IMR-90 (cell line): ENCODE data around the gene AVPI1. TPM values are rescaled to one million over a fixed set of nuclear protein-coding genes. Genes with fewer than 3 reads are reported as not detected.

Source experiments
- ATAC-seq: fragments of 200-7000 bp; cut with Tn5 transposase; 2 replicates; pipeline ENCODE4 v1.9.1; 2020; ENCODE audit warnings: low read depth, mild to moderate bottlenecking, moderate library complexity
- BruUV-seq: library from RNA; stranded (reverse); fragments of 400-500 nt; replicated peaks from 2 replicates; lab custom pipeline; 2021; lab: Mats Ljungman, UMichigan
- CTCF ChIA-PET: fragments of 300-600 bp; formaldehyde crosslinking; extraction: SDS; loops from one replicate; lab custom pipeline; 2021; ENCODE audit warnings: antibody characterized with exemption; lab: Yijun Ruan, JAX
- POLR2A ChIA-PET: fragments of 300-600 bp; sonication (Branson Sonifier 250); formaldehyde crosslinking; loops from one replicate; lab custom pipeline; 2022; ENCODE audit warnings: antibody characterized with exemption; ENCODE audit not compliant: unreplicated experiment; lab: Charles Lee
- DNase-seq: peaks from one replicate; pipeline ENCODE4 v3.0.0; 2013
- H2AFZ ChIP-seq: replicated peaks from 2 replicates; pipeline ENCODE3; 2013; ENCODE audit warnings: low read length, mild to moderate bottlenecking; ENCODE audit not compliant: poor library complexity
- H2AK5ac ChIP-seq: 2 replicates; pipeline ENCODE4 v1.6.1; 2013; ENCODE audit warnings: low read depth, low read length, inconsistent platforms
- H2AK9ac ChIP-seq: replicated peaks from 2 replicates; pipeline ENCODE3; 2013; ENCODE audit warnings: mild to moderate bottlenecking, low read depth, low read length, moderate library complexity; ENCODE audit not compliant: poor library complexity
- H2BK120ac ChIP-seq: 2 replicates; pipeline ENCODE4 v1.6.1; 2013; ENCODE audit warnings: low read depth, low read length, inconsistent platforms
- H2BK15ac ChIP-seq: 3 replicates; pipeline ENCODE4 v1.6.1; 2013; ENCODE audit warnings: low read depth, low read length, inconsistent platforms
- H2BK20ac ChIP-seq: 2 replicates; pipeline ENCODE4 v1.6.1; 2013; ENCODE audit warnings: low read depth, mild to moderate bottlenecking, inconsistent platforms, low read length, moderate library complexity
- H2BK5ac ChIP-seq: 2 replicates; pipeline ENCODE4 v1.6.1; 2013; ENCODE audit warnings: mild to moderate bottlenecking, low read depth, low read length, inconsistent platforms; ENCODE audit not compliant: poor library complexity, severe bottlenecking
- H3K14ac ChIP-seq: replicated peaks from 2 replicates; pipeline ENCODE4 v1.6.1; 2013; ENCODE audit warnings: low read depth, low read length, inconsistent platforms
- H3K18ac ChIP-seq: 2 replicates; pipeline ENCODE4 v1.6.1; 2013; ENCODE audit warnings: low read depth, low read length, control low read depth
- H3K23ac ChIP-seq: 2 replicates; pipeline ENCODE4 v1.6.1; 2013; ENCODE audit warnings: low read depth, low read length, inconsistent platforms
- H3K27ac ChIP-seq: 2 replicates; pipeline ENCODE4 v1.5.1; 2013; ENCODE audit warnings: mild to moderate bottlenecking, control low read depth, low read length; ENCODE audit not compliant: insufficient read depth
- H3K27me3 ChIP-seq: 2 replicates; pipeline ENCODE4 v1.6.1; 2013; ENCODE audit warnings: low read length; ENCODE audit not compliant: control insufficient read depth, insufficient read depth
- H3K36me3 ChIP-seq: 2 replicates; pipeline ENCODE4 v1.6.1; 2013; ENCODE audit warnings: low read length, mixed read lengths; ENCODE audit not compliant: control insufficient read depth, insufficient read depth
- H3K4ac ChIP-seq: 2 replicates; pipeline ENCODE4 v1.6.1; 2013; ENCODE audit warnings: low read depth, low read length, inconsistent platforms
- H3K4me1 ChIP-seq: 2 replicates; pipeline ENCODE4 v1.6.1; 2013; ENCODE audit warnings: low read length, mixed read lengths; ENCODE audit not compliant: control insufficient read depth, insufficient read depth
- H3K4me2 ChIP-seq: 2 replicates; pipeline ENCODE4 v1.6.1; 2013; ENCODE audit warnings: low read depth, mild to moderate bottlenecking, control low read depth, low read length, moderate library complexity
- H3K4me3 ChIP-seq: 2 replicates; pipeline ENCODE4 v1.5.1; 2013; ENCODE audit warnings: low read depth, mild to moderate bottlenecking, control low read depth, low read length, moderate library complexity; ENCODE audit not compliant: insufficient read depth
- H3K56ac ChIP-seq: 2 replicates; pipeline ENCODE4 v1.6.1; 2013; ENCODE audit warnings: low read length, inconsistent platforms; ENCODE audit not compliant: insufficient read depth; ENCODE audit errors: extremely low read depth
- H3K79me1 ChIP-seq, 2 experiments: 2 replicates each; pipeline ENCODE4 v1.6.1; 2013; ENCODE audit warnings: low read length in 2 of 2, inconsistent platforms in 1 of 2, low read depth in 1 of 2
- H3K9ac ChIP-seq: 2 replicates; pipeline ENCODE4 v1.6.1; 2013; ENCODE audit warnings: low read depth, low read length, control low read depth
- H3K9me1 ChIP-seq: 2 replicates; pipeline ENCODE4 v1.6.1; 2013; ENCODE audit warnings: low read length, inconsistent platforms; ENCODE audit not compliant: insufficient read depth
- H3K9me3 ChIP-seq: 2 replicates; pipeline ENCODE4 v1.6.1; 2013; ENCODE audit warnings: low read length; ENCODE audit not compliant: control insufficient read depth, insufficient read depth
- H4K20me1 ChIP-seq: 2 replicates; pipeline ENCODE4 v1.6.1; 2013; ENCODE audit warnings: low read length, inconsistent platforms; ENCODE audit not compliant: insufficient read depth
- H4K5ac ChIP-seq: 2 replicates; pipeline ENCODE4 v1.6.1; 2013; ENCODE audit warnings: mild to moderate bottlenecking, low read depth, low read length, control low read depth
- H4K8ac ChIP-seq, 2 experiments: 2 replicates each; pipeline ENCODE4 v1.6.1; 2013; ENCODE audit warnings: low read depth in 2 of 2, low read length in 2 of 2, control low read depth in 1 of 2, inconsistent platforms in 1 of 2
- H4K91ac ChIP-seq: 2 replicates; pipeline ENCODE4 v1.6.1; 2013; ENCODE audit warnings: low read depth, low read length, inconsistent platforms; ENCODE audit not compliant: insufficient read depth
- BHLHE40 ChIP-seq: fragments of 150-350 bp; IDR thresholded peaks from 2 replicates; pipeline ENCODE4 v1.6.1; 2016; ENCODE audit warnings: mild to moderate bottlenecking, low read depth, low read length
- CEBPB ChIP-seq: IDR thresholded peaks from 2 replicates; pipeline ENCODE4 v1.6.1; 2012; ENCODE audit warnings: low read depth, low read length, improper control_type of control experiment
- CHD1 ChIP-seq: IDR thresholded peaks from 2 replicates; pipeline ENCODE4 v1.6.1; 2012; ENCODE audit warnings: low read depth, low read length, improper control_type of control experiment
- CTCF ChIP-seq: conservative IDR thresholded peaks from 2 replicates; pipeline ENCODE4 v1.5.1; 2012; ENCODE audit warnings: mild to moderate bottlenecking, low read depth, low read length, improper control_type of control experiment
- FOS ChIP-seq: fragments of 150-350 bp; IDR thresholded peaks from 2 replicates; pipeline ENCODE4 v1.6.1; 2016; ENCODE audit warnings: low read depth, low read length
- MAFK ChIP-seq: IDR thresholded peaks from 2 replicates; pipeline ENCODE4 v1.6.1; 2012; ENCODE audit warnings: low read depth, low read length, improper control_type of control experiment
- MAZ ChIP-seq: IDR thresholded peaks from 2 replicates; pipeline ENCODE4 v1.6.1; 2012; ENCODE audit warnings: low read depth, mild to moderate bottlenecking, low read length, improper control_type of control experiment, moderate library complexity, borderline replicate concordance
- MXI1 ChIP-seq: IDR thresholded peaks from 2 replicates; pipeline ENCODE4 v1.6.1; 2012; ENCODE audit warnings: low read depth, mild to moderate bottlenecking, low read length, moderate library complexity, borderline replicate concordance
- NFE2L2 ChIP-seq: fragments of 150-350 bp; IDR thresholded peaks from 2 replicates; pipeline ENCODE4 v1.6.1; 2016; ENCODE audit warnings: low read depth, mild to moderate bottlenecking, low read length
- POLR2A ChIP-seq: IDR thresholded peaks from 2 replicates; pipeline ENCODE4 v1.6.1; 2012; ENCODE audit warnings: mild to moderate bottlenecking, low read depth, low read length
- RAD21 ChIP-seq: IDR thresholded peaks from 2 replicates; pipeline ENCODE4 v1.6.1; 2012; ENCODE audit warnings: low read length, improper control_type of control experiment
- RCOR1 ChIP-seq: IDR thresholded peaks from 2 replicates; pipeline ENCODE4 v1.6.1; 2012; ENCODE audit warnings: mild to moderate bottlenecking, low read length, improper control_type of control experiment; ENCODE audit not compliant: insufficient replicate concordance
- RFX5 ChIP-seq: IDR thresholded peaks from 2 replicates; pipeline ENCODE4 v1.8.0; 2012; ENCODE audit warnings: low read depth, mild to moderate bottlenecking, low read length, moderate library complexity
- SMC3 ChIP-seq: fragments of 150-350 bp; IDR thresholded peaks from 2 replicates; pipeline ENCODE4 v1.6.1; 2016; ENCODE audit warnings: low read depth, mild to moderate bottlenecking, antibody characterized with exemption, low read length, moderate library complexity
- USF2 ChIP-seq: fragments of 150-350 bp; IDR thresholded peaks from 2 replicates; pipeline ENCODE4 v1.6.1; 2017; ENCODE audit warnings: mild to moderate bottlenecking, antibody characterized with exemption, low read length, low read depth
- WGBS, 2 experiments: methylation state at CpG; one replicate each; pipeline versions ENCODE4 v1.1.5 to v1.1.7; 2013; ENCODE audit warnings: missing lambda C conversion rate in 2 of 2; ENCODE audit not compliant: insufficient read length in 1 of 2; ENCODE audit errors: extremely low coverage in 2 of 2; 5-methylcytosine and 5-hydroxymethylcytosine counted together
- dilution Hi-C: fragments of 300-500 bp; cut with HindIII; formaldehyde crosslinking; loops from one replicate; pipeline ENCODE4 v1.14.3; 2018; ENCODE audit warnings: low sequenced_read_pairs; ENCODE audit not compliant: unreplicated experiment
- in situ Hi-C: fragments of 300-500 bp; cut with MboI; formaldehyde crosslinking; loops from 3 replicates; pipeline ENCODE4 v1.14.3; 2019; ENCODE audit warnings: low sequenced_read_pairs, inconsistent platforms, mixed read lengths
- intact Hi-C: fragments of 100-400 bp; cut with micrococcal nuclease; formaldehyde crosslinking; loops from 2 replicates; pipeline ENCODE4 v1.10.0; 2022
- polyA plus RNA-seq, 3 experiments: library from polyadenylated mRNA; depleted of rRNA; stranded (reverse); fragments of >200 nt; gene quantifications; 2 replicates each; pipeline ENCODE4 v1.2.3, GENCODE V29; 2012; ENCODE audit warnings: low replicate concordance in 1 of 3
- total RNA-seq: library from RNA; depleted of rRNA; stranded (reverse); fragments of >200 nt; gene quantifications from 2 replicates; pipeline ENCODE4 v1.2.3, GENCODE V29; 2012
- TF ChIP-seq, protein P1 (sequence below): fragments of 150-350 bp; IDR thresholded peaks from 2 replicates; pipeline ENCODE4 v1.6.1; 2016; ENCODE audit warnings: low read depth, mild to moderate bottlenecking, low read length, moderate library complexity, borderline replicate concordance

AVPI1 gene
- total and polyA plus RNA-seq, 2 of the 4 experiments (the other 2 are of a cell fraction): 26.7 to 29.8 TPM

- Histone ChIP-seq H3K4me3 (no peak overlapping the region), H2BK120ac (peak overlapping the region; percentile 20; the same call in 1 of the 2 replicates), H2AK5ac (peak overlapping the region; percentile 16; the same call in 1 of the 2 replicates), H2BK5ac (peak overlapping the region; percentile 22), H3K4me1 (peaks cover 17% of the 10 kb centered on the region), H2AFZ (no peak overlapping the region), H3K27ac (peak overlapping the region; percentile 83; the same call in 1 of the 2 replicates), H2BK20ac (no peak overlapping the region), H3K79me1 (peaks cover 2 to 17% of the 10 kb centered on the region in 2 experiments; a peak in 3 of 4 replicates), H4K8ac (no peak overlapping the region), H3K9ac (no peak overlapping the region), H3K9me1 (peaks cover 13% of the 10 kb centered on the region), H3K18ac (peak overlapping the region; percentile 90), H4K20me1 (no peaks in the 10 kb centered on the region), H3K4me2 (peak overlapping the region; percentile 76), H3K14ac (no peak overlapping the region), H3K56ac (no peak overlapping the region), H3K4ac (peak overlapping the region; percentile 48; the same call in 1 of the 2 replicates), H4K91ac (peak overlapping the region; percentile 48; the same call in 1 of the 2 replicates), H3K23ac (peak overlapping the region; percentile 8; the same call in 1 of the 2 replicates), H3K36me3 (no peaks in the 10 kb centered on the region), H4K5ac (peak overlapping the region; percentile 67), H3K27me3 (no peaks in the 10 kb centered on the region), H3K9me3 (no peaks in the 10 kb centered on the region), H2AK9ac (no peak overlapping the region), H2BK15ac (no peak overlapping the region)
- 63% methylated on average over 1 of the region's 4 CpGs; no CpG with 5 or more reads in 1 of the 2 experiments for WGBS, 2 experiments
- peak; percentile 28; the same call in 1 of the 2 replicates for ATAC-seq
- dilution Hi-C loops (no loop called here), intact Hi-C loops (no loop called here), in situ Hi-C loops (no loop called here)
- POLR2A ChIA-PET: interaction anchor here (1.0 kb wide), 1 partner anchor 14 kb away, joined by 3 read pairs; no protein-coding TSS in a partner anchor
- no TSS peak for BruUV-seq
- CTCF ChIA-PET: interaction anchor here (0.9 kb wide), 1 partner anchor 14 kb away, joined by 3 read pairs; no protein-coding TSS in a partner anchor
- no peak for DNase-seq
- TF ChIP-seq CHD1: no peak
- TF ChIP-seq NFE2L2: no peak
- TF ChIP-seq CEBPB: no peak
- no peak for TF ChIP-seq MXI1
- no peak for TF ChIP-seq RAD21
- TF ChIP-seq POLR2A: no peak
- TF ChIP-seq CTCF: no peak
- no peak for TF ChIP-seq BHLHE40
- TF ChIP-seq MAFK: no peak
- TF ChIP-seq RCOR1: no peak
- no peak for TF ChIP-seq RFX5
- no peak for TF ChIP-seq FOS
- no peak for TF ChIP-seq MAZ
- TF ChIP-seq SMC3: no peak
- TF ChIP-seq, protein P1, sequence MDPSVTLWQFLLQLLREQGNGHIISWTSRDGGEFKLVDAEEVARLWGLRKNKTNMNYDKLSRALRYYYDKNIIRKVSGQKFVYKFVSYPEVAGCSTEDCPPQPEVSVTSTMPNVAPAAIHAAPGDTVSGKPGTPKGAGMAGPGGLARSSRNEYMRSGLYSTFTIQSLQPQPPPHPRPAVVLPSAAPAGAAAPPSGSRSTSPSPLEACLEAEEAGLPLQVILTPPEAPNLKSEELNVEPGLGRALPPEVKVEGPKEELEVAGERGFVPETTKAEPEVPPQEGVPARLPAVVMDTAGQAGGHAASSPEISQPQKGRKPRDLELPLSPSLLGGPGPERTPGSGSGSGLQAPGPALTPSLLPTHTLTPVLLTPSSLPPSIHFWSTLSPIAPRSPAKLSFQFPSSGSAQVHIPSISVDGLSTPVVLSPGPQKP: no peak
- no peak for TF ChIP-seq USF2
Observed at GRCh38 chr10:97627731-97628130, 59.3 kb downstream of the AVPI1 start.
